RPMI7951 (cell line): ENCODE data around the gene RPL29. TPM values are rescaled to one million over a fixed set of nuclear protein-coding genes. Genes with fewer than 3 reads are reported as not detected.
A peak's percentile ranks its signal among the peaks of the same experiment; 100 is the strongest.
"Not testable (repeated sequence)": the region's sequence is repeated elsewhere in the genome, so short reads cannot be mapped to it uniquely, and the experiment has no call there.

Experiments
- DNase-seq: peaks from one replicate; pipeline ENCODE4 v3.0.0-alpha.2; 2012; ENCODE audit warnings: low read depth
- total RNA-seq: library from RNA; depleted of rRNA; stranded (reverse); fragments of >200 nt; shearing (Covaris generic); gene quantifications from 2 replicates; pipeline ENCODE4 v1.2.3, GENCODE V29; 2014

The RPL29 gene
- total RNA-seq, 1 experiment from 2014 or later: 1,313 TPM

DNA sequence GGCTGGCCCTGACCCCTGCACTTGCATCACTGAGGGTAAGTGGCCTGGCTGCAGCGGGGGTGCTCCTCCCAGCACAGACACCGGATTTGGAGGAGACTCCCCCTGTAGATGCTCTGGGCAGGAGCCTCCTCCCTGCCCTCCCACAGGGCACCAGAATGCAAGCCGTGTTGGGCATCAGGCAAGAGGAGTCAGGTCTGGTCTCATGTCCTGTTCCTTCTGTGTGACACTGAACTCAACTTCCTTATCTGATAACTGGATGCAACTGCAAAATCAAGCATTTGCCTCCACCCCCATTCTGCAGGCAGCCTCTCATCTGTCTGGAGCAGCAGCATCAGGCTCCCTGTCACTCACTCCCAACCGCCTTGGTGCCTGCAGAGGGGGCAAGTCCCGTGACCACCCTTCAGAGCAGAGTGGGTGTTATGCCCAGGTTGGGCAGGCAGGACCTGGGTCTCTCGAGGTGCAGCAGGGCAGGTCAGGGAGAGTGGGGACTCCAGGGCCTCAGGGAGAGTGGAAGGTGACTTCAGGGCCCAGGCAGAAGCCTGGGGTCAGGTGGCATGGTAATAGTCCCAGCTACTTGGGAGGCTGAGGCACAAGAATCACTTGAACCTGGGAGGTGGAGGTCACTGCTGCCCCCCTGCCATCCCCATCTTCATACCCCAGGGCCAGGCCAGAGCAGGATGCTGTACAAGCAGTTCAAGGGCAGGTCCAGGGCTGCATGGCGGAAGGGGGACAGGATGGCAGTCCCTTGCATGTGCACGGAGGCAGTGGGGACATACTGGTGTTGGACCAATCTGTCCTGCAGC is 10.5 kb upstream of the RPL29 start:
- no peak for DNase-seq

DNA sequence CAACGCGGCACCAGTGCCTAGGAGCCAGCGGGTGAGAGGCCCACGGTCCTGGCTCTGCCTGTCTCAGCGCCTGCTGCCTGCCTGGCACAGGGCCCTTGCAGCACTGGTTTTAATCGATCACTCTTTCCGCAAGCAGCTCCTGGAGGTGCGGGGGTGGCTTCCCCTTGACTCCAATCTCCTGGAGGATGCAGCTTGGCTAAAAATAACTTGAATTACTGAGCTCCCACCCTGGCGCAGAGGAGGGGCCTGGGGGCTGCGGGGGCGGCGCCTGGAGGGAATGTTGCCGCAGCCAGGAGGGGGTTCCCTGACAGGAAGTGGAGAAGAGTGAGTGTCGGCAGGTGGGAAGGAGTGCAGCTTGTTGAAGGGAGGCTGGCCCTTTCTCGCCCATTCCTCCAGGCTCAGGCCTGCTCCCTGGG is 9.9 kb upstream of the RPL29 start:
- peak; percentile 25 for DNase-seq

DNA sequence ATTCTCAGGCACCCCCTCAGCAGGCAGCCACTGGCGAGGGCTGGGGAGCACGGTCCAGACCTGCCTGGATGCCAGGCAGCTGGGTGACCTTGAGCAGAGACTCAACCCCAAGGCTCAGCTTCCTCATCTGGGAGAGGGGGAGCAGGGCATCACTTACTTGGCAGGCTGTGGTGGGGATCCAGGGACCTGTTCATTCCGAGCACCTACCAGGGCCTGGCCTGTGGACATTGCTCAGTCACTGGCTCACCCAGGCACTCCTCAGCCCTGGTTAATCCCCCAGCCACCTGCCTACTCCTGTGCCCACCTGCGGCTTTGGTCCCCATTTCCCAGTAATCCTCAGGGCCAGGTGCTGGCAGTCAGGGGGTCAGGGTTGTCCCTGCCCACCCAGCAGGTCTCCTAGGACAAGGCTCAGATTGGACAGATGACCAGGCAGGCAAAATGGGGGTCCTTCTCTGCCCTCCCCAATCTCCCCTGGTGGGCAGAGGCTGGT is 9.3 kb upstream of the RPL29 start:
- no peak for DNase-seq

DNA sequence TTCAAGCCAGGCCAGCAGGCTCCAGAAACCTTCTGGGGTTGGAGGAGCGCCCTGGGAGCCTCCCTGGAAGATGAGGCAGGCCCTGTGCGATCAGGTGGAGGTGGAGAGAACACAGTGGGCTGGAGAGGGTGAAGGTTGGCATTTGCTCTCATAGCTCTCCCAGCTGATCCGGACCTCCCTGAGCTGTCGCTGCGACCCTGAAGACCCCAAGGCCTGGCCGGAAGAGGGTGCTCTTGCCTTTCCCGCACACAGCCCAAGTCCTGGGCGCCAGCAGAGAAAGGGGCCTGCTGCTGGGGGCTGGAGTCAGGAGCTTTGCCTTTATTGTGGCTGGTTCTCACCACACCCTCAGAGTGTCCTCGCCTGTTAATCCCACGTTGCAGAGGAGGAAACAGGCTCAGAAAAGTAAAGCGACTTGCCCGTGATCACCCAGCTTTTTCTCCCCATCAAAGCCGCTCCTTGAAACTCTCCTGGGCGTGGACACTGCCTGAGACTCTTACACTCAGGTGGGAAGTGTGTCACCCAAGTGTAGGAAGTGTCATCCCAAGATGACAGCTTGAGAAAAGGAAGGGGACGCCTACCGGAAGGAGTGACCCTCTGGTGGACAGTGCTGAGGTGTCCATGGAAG is 8.6 kb upstream of the RPL29 start:
- DNase-seq: peak; percentile 51

DNA sequence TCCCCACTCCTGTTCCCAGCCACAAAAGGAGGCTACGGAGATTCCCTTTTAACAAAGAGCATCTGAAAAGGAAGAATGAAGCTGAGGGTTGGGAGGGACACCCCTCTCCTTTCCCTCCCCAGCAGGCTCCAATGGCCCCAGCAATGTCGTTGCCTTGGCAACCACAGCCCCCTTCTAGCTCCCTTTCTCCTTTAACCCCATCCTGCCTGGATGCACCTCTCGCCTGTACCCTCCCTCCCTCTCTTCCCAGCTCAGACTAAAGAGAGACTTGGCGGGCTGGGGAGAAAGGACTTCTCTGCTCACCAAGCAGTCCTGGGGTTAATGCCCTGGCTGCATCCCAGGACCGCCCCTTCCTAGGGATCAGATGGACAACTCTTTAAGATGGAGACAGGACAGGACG is 7.1 kb upstream of the RPL29 start:
- no peak for DNase-seq

DNA sequence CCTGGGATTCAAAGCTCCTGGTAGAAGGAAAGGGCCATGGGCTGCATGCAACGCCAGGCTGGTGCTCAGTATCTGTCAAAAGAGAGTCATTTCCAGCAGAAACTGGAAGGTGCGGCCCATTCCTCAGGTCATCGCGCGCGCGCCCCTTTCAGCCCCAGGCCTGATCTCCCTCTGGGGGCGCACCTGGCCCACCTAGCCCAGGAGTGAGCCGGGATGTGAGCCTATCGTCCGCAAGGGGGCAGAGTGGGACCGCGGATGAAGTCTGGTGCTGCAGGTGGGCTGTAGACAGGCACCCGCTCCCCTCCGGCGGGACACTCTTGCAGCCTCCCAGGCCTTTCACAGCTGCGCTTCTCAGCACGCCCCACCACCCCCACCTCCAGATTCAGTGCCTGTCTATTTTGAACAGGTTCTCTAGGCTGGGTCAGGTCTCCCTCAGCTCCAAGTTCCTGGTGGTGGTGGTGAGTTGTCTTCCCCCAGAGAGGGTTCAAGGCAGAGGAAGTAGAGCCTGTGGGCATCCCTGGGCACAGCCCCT is 5.8 kb upstream of the RPL29 start:
- DNase-seq: peak; percentile 56

DNA sequence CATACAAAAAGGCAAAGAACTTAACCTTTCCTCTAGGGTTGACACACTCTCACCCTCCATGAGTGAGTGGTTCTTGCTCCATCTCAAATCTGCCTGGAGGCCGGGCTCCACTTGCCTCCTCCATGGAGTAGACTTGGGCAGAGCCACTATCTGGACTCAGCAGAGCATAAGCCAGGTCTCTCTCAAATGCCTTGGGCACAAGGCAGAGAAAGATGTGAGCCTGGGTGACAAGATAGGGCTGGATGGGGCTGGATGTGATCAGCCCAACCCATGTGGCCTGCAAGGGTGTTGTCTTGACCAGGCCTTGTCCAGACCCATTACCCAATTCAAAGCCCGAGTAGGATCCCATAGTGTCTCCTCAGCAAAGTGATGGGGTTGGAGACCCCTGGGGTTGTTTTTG is 4.2 kb upstream of the RPL29 start:
- DNase-seq: no peak

DNA sequence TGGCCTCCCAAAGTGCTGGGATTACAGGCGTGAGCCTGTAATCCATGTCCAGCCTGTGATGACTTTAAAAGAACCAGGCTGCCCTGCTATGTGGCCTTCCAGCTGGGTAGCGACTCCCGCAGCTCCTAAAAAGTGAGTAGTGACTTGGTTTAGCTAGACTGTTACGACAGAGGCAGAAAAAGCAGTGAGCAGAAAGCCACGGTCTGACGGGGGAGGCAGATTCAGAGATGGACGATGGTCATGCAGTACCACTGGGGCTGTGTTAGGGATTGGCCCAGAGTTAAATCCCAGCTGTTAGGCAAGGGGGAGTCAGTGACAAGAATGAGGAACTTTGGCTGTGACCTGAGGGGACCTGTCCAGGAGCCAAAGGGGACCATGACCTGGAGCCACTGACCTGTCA is 3.1 kb upstream of the RPL29 start:
- DNase-seq: no peak

DNA sequence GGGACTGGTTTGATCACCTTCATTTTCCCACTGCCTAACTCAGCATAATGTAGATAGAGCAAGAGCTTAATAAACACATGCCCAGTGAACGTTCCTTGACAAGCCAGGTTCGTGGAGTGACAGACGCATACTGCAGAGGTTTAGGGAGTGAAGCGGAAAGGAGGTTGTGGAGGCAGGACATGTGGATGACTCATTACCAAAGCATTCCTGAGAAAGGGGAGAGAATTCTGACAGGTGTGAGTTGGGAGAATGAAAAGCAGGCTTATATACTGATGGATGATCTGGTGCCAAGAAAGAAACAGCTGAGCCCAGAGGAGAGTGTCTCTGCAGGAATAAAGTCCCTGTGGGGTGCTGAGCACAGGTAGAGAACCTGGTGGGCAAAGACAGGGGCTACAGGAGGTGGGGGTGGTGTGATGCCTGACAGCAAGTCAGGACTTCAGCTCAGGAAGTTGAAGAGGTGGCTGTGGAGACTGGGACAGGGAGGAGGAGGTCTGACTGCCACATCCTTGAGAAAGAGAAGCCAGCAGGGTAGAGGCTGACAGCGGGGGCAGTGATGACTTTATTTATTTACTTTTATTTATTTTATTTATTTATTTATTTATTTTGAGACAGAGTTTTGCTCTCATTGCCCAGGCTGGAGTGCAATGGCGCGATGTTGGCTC is 2.4 kb upstream of the RPL29 start:
- peak; percentile 52 for DNase-seq

DNA sequence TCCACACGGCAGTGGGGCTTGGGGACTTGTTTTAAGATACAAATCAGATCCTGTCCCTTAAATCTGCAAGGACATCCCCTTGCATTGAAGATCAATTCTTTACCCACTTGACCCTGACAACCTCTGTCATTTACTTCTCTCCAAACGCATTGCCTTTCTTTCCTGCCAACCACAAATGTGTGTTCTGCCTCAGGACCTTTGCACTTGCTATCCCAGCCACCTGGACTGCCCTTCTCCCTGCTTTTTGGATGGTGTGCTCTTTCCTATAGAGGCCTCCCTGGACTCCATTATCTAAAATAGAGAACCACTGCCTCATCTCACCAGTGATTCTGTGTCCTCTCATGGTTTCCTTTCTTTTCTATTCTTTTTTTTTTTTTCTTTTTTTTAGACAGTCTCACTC is 1.5 kb upstream of the RPL29 start:
- DNase-seq: no peak

DNA sequence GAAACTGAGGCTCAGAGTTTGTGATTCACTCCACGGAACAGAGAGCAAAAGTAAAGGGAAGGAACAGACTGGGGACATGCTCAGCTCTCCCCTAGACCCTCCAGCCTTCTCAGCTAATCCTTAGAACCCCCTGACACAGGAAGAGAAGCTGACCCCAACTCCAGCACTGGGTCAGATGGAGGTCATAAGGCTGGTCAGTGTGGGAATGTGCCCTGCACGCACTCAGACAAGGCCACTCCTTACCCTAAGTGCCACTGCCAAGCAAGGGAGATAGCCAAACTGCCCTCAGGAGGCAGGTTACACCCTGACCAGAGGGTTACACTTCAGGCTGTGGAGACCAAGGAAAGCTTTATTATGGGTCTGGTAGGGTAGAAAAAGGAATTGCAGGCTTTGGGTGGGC is 1.2 kb downstream of the RPL29 start:
- no peak for DNase-seq

DNA sequence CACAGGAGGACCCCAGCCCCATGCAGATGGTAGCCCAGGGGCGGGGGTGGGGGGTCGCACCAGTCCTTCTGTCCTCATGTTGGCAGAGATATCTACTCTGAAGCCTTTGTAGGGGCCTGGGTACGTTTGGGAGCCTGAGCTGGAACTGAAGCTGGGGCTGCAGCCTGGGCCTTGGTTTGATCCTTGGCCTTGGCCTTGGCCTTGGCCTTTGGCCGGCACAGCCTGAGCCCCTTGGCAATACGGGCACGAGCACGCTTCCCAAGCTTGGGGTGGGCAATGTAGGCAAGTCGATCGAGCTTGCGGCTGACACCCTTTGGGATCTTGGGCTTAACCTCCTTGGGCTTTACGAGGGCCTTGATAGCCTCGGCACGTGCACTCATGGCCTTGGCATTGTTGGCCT is 2.0 kb downstream of the RPL29 start:
- DNase-seq: not testable (repeated sequence)

DNA sequence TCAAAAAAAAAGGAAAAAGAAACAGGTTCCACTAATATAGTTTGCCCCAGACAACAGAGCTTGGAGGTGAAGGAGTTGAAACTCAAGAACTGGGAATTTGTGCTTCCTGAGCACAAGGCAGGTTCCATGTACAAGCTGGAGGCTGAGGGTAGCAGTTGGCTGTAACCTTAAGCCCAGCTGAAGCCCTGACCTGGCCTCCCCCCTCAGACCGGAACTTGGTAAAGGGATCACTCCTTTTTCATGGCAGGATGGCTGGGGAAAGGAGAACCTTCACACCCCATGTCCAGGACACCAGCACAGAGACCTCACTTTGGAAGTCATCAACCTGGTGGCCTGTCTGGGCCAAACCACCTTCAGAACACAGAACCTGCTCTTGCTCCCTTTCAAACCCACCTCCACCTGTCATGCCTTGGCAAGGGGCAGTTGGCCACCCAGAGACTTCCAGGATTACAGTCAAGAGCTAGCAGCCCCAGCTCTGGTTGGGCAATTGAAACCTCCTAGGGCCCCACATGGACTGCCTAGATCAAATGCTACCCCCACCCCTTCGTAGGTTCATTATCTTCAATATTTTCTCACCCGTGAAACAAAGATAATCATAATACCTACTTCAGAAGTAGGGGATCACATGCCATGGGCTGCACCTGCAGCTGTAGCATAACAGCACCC is 3.5 kb downstream of the RPL29 start:
- DNase-seq: no peak

DNA sequence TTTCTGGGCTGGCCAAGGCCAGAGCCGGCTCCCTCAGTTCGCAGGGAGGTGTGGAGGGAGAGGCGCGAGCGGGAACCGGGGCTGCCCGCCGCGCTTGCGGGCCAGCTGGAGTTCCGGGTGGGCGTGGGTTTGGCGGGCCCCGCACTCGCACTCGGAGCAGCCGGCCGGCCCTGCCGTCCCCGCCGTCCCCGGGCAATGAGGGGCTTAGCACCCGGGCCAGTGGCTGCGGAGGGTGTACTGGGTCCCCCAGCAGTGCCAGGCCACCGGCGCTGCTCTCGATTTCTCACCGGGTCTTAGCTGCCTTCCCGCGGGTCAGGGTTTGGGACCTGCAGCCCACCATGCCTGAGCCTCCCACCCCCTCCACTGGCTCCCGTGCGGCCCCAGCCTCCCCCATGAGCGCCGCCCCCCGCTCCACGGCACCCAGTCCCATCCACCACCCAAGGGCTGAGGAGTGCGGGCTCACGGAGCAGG is 5.2 kb downstream of the RPL29 start:
- not testable (repeated sequence) for DNase-seq

DNA sequence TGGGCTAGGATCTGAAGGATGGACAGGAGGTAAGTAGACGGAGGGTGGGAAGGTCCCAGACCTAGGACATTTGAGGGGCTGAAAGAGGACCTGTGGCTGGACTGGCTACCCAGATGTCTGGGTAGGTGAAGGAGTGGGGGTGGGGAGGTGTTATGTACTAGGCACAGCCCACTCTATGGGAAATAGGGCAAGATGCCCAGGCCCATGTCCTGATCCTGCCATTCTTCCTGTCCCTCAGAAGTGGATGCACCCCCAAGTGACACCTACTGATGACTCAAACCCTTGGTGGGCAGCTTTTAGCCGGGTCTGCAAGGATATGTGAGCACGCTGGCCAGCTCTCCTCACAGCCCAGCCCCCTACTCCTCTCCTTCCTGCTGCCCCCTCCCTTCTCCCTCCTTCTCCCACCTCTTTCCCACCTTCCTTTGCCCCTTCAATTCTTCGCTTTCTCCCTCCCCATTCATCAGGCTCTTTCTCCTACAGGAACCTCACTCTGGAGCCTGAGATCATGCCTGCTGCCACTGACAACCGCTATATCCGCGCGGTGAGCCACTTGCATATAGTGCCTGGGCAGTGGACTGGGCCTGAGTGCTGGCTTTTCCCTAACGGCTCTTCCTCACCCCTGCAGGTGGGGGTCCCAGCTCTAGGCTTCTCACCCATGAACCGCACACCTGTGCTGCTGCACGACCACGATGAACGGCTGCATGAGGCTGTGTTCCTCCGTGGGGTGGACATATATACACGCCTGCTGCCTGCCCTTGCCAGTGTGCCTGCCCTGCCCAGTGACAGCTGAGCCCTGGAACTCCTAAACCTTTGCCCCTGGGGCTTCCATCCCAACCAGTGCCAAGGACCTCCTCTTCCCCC is 7.2 kb downstream of the RPL29 start:
- DNase-seq: no peak

DNA sequence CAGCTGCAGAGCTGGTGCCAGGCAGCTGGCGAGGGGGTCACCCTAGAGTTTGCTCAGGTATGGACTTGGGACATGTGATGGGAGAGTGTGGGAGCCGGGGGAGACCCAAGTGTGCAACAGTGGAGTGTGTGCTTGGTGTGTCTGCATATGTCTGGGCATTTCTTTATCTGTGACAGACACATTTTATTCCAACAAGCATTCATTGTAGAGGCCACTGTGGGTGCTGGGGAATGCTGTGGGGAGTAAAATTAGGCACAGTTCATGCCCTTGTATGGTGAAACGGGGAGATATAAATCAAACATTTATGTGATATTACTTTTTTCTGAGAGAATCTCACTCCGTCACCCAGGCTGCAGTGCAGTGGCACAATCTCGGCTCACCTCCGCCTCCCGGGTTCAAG is 8.1 kb downstream of the RPL29 start:
- no peak for DNase-seq

DNA sequence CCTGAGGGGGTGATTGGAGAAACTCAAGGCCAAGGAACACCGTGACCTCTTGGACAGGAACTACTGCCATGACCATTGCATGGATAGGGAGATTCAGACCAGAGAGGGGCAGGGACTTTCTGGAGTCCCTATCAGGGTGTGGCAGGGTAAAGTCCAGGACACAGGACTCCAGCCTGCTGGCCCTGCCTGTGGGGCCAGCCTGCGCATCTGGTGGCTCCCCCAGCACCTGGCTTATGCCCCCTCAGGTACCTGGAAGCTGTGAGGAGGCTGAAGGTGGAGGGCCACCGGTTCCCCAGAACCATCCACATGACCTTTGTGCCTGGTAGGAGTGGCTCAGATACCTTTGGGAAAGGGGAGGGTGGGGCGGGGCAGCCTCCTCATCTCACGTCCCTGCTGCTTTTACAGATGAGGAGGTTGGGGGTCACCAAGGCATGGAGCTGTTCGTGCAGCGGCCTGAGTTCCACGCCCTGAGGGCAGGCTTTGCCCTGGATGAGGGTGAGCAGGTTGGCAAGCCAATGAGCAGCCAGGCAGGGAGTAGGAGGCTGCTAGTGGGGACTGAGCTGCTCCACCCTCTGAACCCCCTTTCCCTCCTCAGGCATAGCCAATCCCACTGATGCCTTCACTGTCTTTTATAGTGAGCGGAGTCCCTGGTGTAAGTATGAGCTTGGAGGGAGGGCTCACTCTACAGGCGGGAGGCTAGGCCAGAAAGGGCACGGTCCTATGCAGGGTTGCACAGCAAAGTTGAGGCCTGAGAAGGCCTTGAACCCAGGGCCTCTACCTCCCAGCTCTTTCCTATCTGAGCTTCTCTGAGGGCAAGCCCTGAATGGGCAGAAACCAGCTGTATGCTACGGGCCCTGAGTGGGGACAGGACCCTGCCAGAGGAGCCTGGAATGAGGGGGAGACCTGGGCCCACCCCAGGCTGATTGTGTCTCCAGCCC is 9.4 kb downstream of the RPL29 start:
- no peak for DNase-seq

DNA sequence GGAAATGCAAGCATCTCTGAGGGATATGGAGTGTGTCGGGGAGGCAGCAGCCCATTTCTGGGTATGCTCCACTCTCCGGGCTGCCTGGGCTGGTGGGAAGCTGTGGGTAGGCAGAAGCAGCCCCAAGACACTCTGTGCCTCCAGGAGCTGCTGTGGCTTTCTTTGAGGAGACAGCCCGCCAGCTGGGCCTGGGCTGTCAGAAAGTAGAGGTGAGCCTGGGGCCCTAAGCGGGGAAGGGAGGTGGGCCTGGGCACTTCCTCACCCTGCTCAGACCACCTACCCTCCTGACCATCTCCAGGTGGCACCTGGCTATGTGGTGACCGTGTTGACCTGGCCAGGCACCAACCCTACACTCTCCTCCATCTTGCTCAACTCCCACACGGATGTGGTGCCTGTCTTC is 10.6 kb downstream of the RPL29 start:
- DNase-seq: no peak

DNA sequence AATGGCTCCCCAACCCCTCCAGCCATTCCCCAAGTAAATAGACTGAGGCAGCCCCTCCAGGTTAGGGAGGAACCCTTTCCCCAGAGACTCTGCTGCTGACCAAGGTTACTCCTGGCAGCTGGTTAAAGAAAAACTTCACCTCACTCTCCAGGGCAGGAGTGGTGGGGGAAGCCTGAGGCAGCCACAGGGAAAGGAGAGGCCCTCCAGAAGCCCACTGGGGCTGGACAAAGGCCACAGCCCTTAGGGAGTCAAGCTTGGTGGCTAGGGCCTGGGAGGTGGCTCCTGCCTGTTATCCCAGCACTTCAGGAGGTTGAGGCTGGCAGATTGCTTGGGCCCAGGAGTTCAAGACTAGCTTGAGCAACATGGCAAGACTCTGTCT is 11.4 kb downstream of the RPL29 start:
- DNase-seq: no peak
